Parathyroid adenoma (tissue), 2 donors: ENCODE data around the gene HIPK1.
"Not testable (repeated sequence)": the region's sequence is repeated elsewhere in the genome, so short reads cannot be mapped to it uniquely, and the experiment has no call there.

Experiments
- H2AFZ ChIP-seq: fragments of 300-600 bp; sonication (generic); one replicate; pipeline ENCODE4 v1.7.0; 2017; ENCODE audit warnings: antibody characterized with exemption, mild to moderate bottlenecking
- H3K27ac ChIP-seq: fragments of 300-600 bp; sonication (generic); one replicate; pipeline ENCODE4 v1.7.0; 2017
- H3K27me3 ChIP-seq: fragments of 300-600 bp; sonication (generic); one replicate; pipeline ENCODE4 v1.7.0; 2017; ENCODE audit warnings: low read length; ENCODE audit not compliant: control insufficient read depth, insufficient read depth
- H3K36me3 ChIP-seq: fragments of 300-600 bp; sonication (generic); one replicate; pipeline ENCODE4 v1.7.0; 2017; ENCODE audit warnings: low read length; ENCODE audit not compliant: control insufficient read depth, insufficient read depth
- H3K4me1 ChIP-seq: fragments of 300-600 bp; sonication (generic); one replicate; pipeline ENCODE4 v1.7.0; 2017; ENCODE audit warnings: control low read depth
- H3K4me2 ChIP-seq: fragments of 300-600 bp; sonication (generic); one replicate; pipeline ENCODE4 v1.7.0; 2017; ENCODE audit warnings: low read length
- H3K4me3 ChIP-seq: fragments of 300-600 bp; sonication (generic); one replicate; pipeline ENCODE4 v1.7.0; 2017; ENCODE audit warnings: low read depth, low read length
- H3K79me2 ChIP-seq: fragments of 300-600 bp; sonication (generic); one replicate; pipeline ENCODE4 v1.7.0; 2017; ENCODE audit warnings: control low read depth
- H3K9ac ChIP-seq: fragments of 300-600 bp; sonication (generic); one replicate; pipeline ENCODE4 v1.7.0; 2017; ENCODE audit warnings: mild to moderate bottlenecking
- H3K9me3 ChIP-seq: fragments of 300-600 bp; sonication (generic); one replicate; pipeline ENCODE4 v1.7.0; 2017; ENCODE audit warnings: low read length; ENCODE audit not compliant: control insufficient read depth
- TF ChIP-seq, protein P1 (sequence below): fragments of 300-600 bp; sonication (generic); IDR thresholded peaks from one replicate; pipeline ENCODE4 v1.7.0; 2017; ENCODE audit warnings: antibody characterized with exemption, mild to moderate bottlenecking
- donor health status: primary hyperparathyroidism.

HIPK1 gene

DNA sequence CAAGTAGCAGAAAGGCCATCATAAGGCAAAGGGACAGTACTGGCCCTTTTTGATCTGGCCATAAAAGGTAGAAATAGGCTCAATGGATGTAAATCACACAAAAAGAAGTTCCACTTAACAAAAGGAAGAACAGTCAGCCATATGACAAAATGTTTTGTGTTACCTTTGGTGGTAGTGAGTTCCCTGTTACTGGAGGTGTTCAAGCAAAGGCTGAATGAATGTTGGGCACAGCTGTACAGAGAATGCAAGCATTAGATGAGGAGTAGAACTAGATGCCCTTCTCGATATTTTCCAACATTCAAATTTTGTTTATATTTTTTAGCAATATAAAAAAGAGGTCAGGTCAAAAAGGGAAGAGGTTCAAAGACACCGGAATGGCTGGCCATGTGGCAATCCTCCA lies 70.1 kb downstream of the HIPK1 start:
- no peaks in the 10 kb centered on the region for H3K4me1 ChIP-seq
- H3K4me3 ChIP-seq = no peak overlapping the region
- no peaks in the 10 kb centered on the region for H3K36me3 ChIP-seq
- H3K27ac ChIP-seq = no peak overlapping the region
- H2AFZ ChIP-seq = no peak overlapping the region
- H3K9me3 ChIP-seq = peaks cover 2% of the 10 kb centered on the region
- H3K27me3 ChIP-seq = no peaks in the 10 kb centered on the region
- no peak overlapping the region for H3K4me2 ChIP-seq
- no peaks in the 10 kb centered on the region for H3K79me2 ChIP-seq
- H3K9ac ChIP-seq = no peak overlapping the region
- TF ChIP-seq, protein P1, sequence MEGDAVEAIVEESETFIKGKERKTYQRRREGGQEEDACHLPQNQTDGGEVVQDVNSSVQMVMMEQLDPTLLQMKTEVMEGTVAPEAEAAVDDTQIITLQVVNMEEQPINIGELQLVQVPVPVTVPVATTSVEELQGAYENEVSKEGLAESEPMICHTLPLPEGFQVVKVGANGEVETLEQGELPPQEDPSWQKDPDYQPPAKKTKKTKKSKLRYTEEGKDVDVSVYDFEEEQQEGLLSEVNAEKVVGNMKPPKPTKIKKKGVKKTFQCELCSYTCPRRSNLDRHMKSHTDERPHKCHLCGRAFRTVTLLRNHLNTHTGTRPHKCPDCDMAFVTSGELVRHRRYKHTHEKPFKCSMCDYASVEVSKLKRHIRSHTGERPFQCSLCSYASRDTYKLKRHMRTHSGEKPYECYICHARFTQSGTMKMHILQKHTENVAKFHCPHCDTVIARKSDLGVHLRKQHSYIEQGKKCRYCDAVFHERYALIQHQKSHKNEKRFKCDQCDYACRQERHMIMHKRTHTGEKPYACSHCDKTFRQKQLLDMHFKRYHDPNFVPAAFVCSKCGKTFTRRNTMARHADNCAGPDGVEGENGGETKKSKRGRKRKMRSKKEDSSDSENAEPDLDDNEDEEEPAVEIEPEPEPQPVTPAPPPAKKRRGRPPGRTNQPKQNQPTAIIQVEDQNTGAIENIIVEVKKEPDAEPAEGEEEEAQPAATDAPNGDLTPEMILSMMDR = no peak

DNA sequence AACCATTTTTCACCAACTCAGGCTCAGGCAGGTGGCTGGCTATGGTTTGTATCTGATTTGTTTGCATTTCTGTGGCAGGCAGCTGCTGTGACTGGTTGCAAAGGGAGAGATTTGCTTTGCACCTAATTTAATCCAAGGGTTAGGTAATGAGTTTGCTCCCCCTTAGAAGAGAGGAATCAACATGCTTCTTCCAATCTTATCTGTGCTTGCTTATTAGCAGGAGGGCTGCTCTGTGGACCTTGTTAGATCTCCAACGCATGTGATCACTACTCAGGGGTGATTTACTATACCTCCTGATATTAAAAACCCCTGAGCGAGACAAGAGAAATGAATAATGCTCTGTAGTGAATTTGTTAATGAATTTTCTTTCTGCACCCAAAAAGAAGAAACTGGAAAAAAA lies 70.7 kb downstream of the HIPK1 start:
- no peak overlapping the region for H3K4me3 ChIP-seq
- no peaks in the 10 kb centered on the region for H3K27me3 ChIP-seq
- TF ChIP-seq, protein P1 = no peak
- no peaks in the 10 kb centered on the region for H3K79me2 ChIP-seq
- no peaks in the 10 kb centered on the region for H3K36me3 ChIP-seq
- no peaks in the 10 kb centered on the region for H3K4me1 ChIP-seq
- H3K9me3 ChIP-seq = peaks cover 2% of the 10 kb centered on the region
- H3K9ac ChIP-seq = no peak overlapping the region
- no peak overlapping the region for H2AFZ ChIP-seq
- no peak overlapping the region for H3K4me2 ChIP-seq
- no peak overlapping the region for H3K27ac ChIP-seq

DNA sequence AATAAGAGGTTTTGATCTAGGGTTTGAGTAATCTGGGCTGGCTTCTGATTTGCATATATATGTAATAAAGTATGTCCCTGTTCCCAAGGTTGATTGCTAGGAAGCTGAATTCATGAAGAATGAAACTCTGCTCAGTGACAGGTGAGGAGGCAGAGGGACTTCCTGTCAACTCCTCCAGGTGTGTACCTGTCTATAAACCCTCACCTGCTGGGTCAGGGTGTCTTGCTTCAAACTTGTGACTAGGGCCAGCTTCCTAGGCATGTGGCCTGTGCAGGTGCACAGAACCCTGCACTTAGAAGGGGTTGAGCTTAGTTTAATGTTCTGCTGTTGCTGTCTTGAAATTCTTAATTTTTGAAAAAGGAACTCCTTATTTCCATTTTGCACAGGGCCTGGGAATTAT lies 71.3 kb downstream of the HIPK1 start:
- H3K36me3 ChIP-seq = no peaks in the 10 kb centered on the region
- H3K4me2 ChIP-seq = no peak overlapping the region
- H3K27ac ChIP-seq = no peak overlapping the region
- H2AFZ ChIP-seq = no peak overlapping the region
- H3K4me3 ChIP-seq = no peak overlapping the region
- TF ChIP-seq, protein P1 = no peak
- no peaks in the 10 kb centered on the region for H3K79me2 ChIP-seq
- H3K9me3 ChIP-seq = peaks cover 2% of the 10 kb centered on the region
- no peaks in the 10 kb centered on the region for H3K4me1 ChIP-seq
- H3K9ac ChIP-seq = no peak overlapping the region
- H3K27me3 ChIP-seq = no peaks in the 10 kb centered on the region

DNA sequence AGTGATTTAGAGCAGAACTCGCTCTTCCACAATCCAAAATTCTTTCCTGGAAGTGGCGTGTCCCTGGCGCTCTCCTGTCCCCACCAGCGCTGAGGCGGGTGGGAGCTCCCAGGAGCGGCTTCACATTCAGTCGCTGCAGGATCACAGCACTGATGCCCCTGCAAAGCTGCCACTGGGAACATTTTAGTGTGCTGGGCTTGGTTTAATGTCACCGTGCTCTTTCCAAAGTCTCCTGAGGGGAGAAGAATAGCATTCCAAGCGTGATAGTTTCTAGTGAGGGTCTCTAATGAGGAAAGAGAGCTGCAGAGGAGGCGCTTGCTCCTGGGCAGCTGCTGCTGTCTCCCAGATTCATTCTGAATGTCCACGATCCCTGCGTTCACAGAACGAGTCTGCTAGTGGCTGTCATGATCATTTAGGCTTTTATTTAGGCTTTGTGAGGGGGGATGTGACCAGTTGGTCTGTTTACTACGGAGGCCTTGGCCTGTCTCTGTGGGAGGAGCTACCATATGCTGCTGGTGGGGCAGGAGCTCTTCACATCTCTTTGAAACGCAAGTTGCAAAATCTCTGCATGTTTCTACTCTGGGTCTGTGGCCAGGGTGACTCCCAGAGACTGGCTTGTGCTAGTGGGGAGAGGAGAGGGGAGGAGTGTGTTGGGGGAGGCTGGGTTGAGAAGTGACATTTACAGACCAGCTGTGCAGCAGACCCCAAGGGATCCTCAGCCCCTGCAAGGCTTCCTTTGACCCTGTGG lies 73.5 kb downstream of the HIPK1 start:
- Histone ChIP-seq H3K9ac (no peak overlapping the region), H3K79me2 (no peaks in the 10 kb centered on the region), H3K4me3 (no peak overlapping the region), H3K36me3 (no peaks in the 10 kb centered on the region), H3K4me1 (no peaks in the 10 kb centered on the region), H3K27ac (no peak overlapping the region), H2AFZ (no peak overlapping the region), H3K27me3 (no peaks in the 10 kb centered on the region), H3K9me3 (no peaks in the 10 kb centered on the region), H3K4me2 (no peak overlapping the region)
- TF ChIP-seq, protein P1 = no peak

GRCh38 chr1:114003431-114003830 lies 74.3 kb downstream of the HIPK1 start:
- no peak overlapping the region for H3K9ac ChIP-seq
- H3K27ac ChIP-seq = no peak overlapping the region
- TF ChIP-seq, protein P1 = no peak
- H2AFZ ChIP-seq = no peak overlapping the region
- no peak overlapping the region for H3K4me2 ChIP-seq
- no peaks in the 10 kb centered on the region for H3K27me3 ChIP-seq
- H3K9me3 ChIP-seq = no peaks in the 10 kb centered on the region
- H3K4me3 ChIP-seq = no peak overlapping the region
- no peaks in the 10 kb centered on the region for H3K36me3 ChIP-seq
- no peaks in the 10 kb centered on the region for H3K4me1 ChIP-seq
- no peaks in the 10 kb centered on the region for H3K79me2 ChIP-seq

DNA sequence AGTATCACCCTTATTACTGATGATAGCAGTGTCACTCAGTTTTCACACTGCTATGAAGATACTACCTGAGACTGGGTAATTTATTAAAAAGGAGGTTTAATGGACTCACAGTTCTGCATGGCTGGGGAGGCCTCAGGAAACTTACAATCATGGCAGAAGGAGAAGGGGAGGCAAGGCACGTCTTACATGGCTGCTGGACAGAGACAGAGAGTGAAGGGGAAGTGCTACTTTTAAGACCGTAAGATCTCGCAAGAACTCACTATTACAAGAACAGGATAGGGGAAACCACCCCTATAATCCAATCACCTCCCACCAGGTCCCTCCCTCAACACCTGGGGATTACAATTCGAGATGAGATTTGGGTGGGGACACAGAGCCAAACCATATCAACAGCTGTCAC lies 77.7 kb downstream of the HIPK1 start:
- H3K9me3 ChIP-seq, H3K4me2 ChIP-seq, H3K9ac ChIP-seq, H3K4me3 ChIP-seq, H2AFZ ChIP-seq, H3K27ac ChIP-seq, H3K36me3 ChIP-seq, H3K4me1 ChIP-seq, H3K27me3 ChIP-seq, H3K79me2 ChIP-seq: not testable (repeated sequence)
